ENCODE measurements around the gene MITD1. TPM values are rescaled to one million over a fixed set of nuclear protein-coding genes. Genes with fewer than 3 reads are reported as not detected.
A peak's percentile ranks its signal among the peaks of the same experiment; 100 is the strongest.
"Not testable (repeated sequence)": the region's sequence is repeated elsewhere in the genome, so short reads cannot be mapped to it uniquely, and the experiment has no call there.

MITD1 gene
- 10 to 100 TPM; 68.8 to 69.4 TPM for total RNA-seq

DNA sequence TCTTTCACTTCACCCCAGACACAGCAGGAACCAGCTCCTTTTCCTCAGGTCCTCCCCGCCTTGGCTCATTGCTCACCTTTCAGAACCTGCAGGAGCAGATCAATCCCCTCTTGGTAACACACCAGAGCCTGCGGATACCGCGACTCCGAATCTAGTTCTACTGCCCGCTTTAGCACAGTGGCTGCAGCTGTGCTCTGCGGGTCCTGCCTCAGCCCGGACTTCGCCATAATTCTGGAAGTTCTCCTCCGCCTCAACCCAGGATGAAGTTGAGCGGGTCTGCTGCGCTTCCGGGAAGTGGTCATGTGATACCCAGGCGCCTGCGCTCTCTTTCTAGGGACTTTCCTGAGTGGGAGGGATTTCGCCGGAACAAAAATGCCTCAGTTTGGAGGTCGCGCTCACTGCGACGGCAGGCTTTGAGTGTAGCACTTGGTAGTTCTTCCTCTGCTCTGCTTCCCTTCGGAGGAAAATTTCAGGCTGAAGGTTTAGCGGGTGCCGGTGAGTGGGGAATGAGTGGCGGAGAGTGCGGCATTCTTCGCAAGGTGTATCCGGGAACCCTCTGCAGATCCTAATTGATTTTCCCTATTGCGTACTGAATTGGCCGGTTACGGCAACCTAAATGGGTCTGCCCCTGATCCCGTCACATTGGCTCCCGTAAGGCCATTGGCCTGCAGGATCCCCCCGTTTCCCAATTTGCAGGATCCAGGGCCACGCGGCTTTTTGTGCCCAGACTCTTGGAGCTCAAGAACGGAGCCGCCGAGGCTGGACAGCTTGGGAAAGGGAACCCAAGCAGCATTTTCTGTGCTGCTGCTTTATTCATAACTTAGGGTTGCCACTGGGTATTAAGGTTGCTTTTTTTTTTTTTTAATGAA lies at the start of gene MITD1, which contains the start of gene MRPL30:
Gene MITD1, minus strand, starts transcription at position 304 of the 869 bp plus-strand sequence. Its CDS starts 77 bp downstream, at position 227.
Gene MRPL30, plus strand, starts transcription at position 430 of the 869 bp plus-strand sequence. CDS start 5,020 bp downstream, outside the sequence.
- POLR2A ChIA-PET, result interaction anchor here (0.7 to 2.3 kb wide), 5 partner anchors 23 to 156 kb away, joined by 3 to 15 read pairs (median 6); partner anchors contain the start of genes C2orf15, EIF5B and TXNDC9
- H3K4me1 Mint-ChIP-seq, result peaks cover 37% of the 10 kb centered on the region
- no peaks in the 10 kb centered on the region for H3K9me3 Mint-ChIP-seq
- H3K27ac Mint-ChIP-seq, result peak within 1 kb of the TSS; percentile 92
- H3K4me3 Mint-ChIP-seq, result peak within 1 kb of the TSS; percentile 95
- H3K27me3 Mint-ChIP-seq, result no peaks in the 10 kb centered on the region
- DNase-seq (peak; percentile 87), ATAC-seq (ENCODE audit: low read depth) (peak; percentile 95)
- peaks cover 4% of the 10 kb centered on the region for H3K36me3 Mint-ChIP-seq

DNA sequence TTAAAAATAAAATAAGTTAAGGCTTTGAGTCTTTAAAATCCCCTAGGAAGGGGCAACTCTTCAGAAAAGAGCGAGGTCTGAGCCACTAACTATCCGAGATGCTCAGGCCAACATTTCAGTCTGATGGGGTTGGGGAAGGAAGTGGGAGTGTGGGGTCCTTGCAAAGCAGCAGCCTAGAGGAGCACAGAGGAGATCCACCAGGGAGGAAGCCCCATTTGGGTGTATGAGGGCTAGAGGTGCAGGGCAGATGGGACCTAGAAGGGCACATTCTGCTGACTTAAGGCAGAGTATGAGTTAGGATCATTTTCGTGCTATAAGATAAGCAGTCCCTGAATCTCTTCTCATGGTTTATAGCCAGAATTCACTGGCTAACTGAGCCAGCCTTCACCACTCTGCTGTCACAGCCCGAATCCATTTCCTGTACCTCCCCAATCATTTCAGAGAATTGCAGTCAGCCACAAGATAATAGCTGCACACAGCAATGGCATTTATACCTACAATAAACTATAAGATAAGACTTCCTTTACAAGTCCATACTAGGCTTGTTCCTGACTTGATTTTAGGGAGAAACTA lies 37.2 kb upstream of the MITD1 start:
- Mint-ChIP-seq H3K27me3 (no peaks in the 10 kb centered on the region), H3K9me3 (no peaks in the 10 kb centered on the region), H3K36me3 (peaks cover 9% of the 10 kb centered on the region), H3K4me1 (peaks cover 7% of the 10 kb centered on the region), H3K4me3 (no peak overlapping the region), H3K27ac (no peak overlapping the region)
- ATAC-seq (ENCODE audit: low read depth) (peak; percentile 60), DNase-seq (no peak)
- POLR2A ChIA-PET, result interaction anchor here (0.7 kb wide), 2 partner anchors 9 to 117 kb away, joined by 3 to 11 read pairs; no protein-coding TSS in a partner anchor

DNA sequence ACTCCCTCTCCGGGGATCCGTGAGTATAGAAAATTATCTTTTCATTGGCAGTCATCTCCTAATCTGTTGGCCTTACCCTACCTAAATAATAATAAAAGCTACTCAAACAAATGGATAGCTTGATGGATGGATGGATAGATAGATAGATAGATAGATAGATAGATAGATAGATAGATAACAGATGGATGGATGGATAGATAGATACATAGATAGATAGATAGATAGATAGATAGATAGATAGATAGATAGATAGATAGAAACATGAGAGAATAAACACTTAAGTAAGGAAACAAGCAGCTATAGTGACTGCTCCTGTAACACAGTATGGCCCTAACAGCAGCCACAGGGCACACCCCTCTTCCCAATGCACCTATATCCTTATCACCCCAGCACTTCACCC lies 35.2 kb upstream of the MITD1 start:
- no peaks in the 10 kb centered on the region for H3K9me3 Mint-ChIP-seq
- no peak for ATAC-seq (ENCODE audit: low read depth)
- no peaks in the 10 kb centered on the region for H3K27me3 Mint-ChIP-seq
- no peak overlapping the region for H3K27ac Mint-ChIP-seq
- no peak for DNase-seq
- H3K4me1 Mint-ChIP-seq, result peaks cover 7% of the 10 kb centered on the region
- H3K4me3 Mint-ChIP-seq, result no peak overlapping the region
- H3K36me3 Mint-ChIP-seq, result peaks cover 8% of the 10 kb centered on the region
- POLR2A ChIA-PET, result no interaction called here

DNA sequence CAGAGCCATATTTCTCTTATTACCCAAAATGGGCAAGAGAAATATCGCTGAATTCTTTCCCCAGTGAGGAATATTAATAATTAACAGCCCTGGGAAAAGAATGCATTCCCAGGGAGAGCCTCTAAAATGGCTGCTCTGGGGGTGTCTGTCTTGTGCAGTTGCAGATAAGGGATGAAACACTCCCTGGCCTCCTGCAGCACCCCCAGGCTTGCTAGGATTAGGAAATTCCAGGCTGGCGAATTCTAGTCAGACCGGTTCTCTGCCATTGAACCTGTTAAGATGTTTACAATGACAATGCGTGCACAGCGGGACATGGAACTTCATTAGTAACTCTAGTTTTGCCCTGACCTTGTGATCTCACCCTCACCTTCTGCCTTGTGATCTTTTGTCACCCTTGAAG lies 24.6 kb upstream of the MITD1 start:
- H3K9me3 Mint-ChIP-seq, result peaks cover 10% of the 10 kb centered on the region
- no peaks in the 10 kb centered on the region for H3K27me3 Mint-ChIP-seq
- no peak overlapping the region for H3K27ac Mint-ChIP-seq
- no peak overlapping the region for H3K4me3 Mint-ChIP-seq
- peaks cover 37% of the 10 kb centered on the region for H3K36me3 Mint-ChIP-seq
- POLR2A ChIA-PET, result no interaction called here
- DNase-seq (no peak), ATAC-seq (ENCODE audit: low read depth) (no peak)
- H3K4me1 Mint-ChIP-seq, result peaks cover 6% of the 10 kb centered on the region

DNA sequence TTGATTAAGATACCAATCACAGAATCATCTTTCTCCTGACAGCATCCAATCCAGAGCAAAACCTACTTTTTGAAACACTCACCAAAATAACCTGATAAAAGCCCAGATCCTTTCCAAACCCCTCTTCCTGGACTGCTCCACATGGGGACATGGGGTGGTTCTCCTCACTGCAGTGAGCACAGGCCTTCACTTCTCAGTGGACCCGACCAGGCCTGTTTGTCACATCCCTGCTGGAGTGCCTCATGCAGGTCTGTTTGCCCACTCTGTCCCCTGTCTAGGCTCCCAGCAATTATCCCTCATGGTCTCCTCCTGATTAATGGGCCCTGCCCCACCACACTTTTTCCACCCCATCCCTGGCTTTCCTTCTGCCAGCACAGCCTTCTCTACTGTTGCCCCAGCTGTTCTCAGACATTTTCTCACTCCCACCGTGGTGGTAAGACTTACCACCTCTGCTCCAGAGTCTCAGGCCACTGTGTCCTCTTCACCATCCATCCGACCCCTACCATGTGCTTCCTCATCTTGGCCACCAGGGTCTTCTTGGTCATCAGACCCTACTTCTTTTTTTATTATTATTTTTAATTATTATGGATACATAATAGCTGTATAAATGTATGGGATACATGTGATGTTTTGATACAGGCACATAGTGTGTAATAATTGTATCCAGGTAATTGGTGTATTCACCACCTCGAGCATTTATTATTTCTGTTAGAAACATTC lies 21.3 kb upstream of the MITD1 start:
- peaks cover 7% of the 10 kb centered on the region for H3K9me3 Mint-ChIP-seq
- peaks cover 2% of the 10 kb centered on the region for H3K4me1 Mint-ChIP-seq
- no peaks in the 10 kb centered on the region for H3K27me3 Mint-ChIP-seq
- no peak overlapping the region for H3K27ac Mint-ChIP-seq
- H3K4me3 Mint-ChIP-seq, result no peak overlapping the region
- ATAC-seq (ENCODE audit: low read depth) (no peak), DNase-seq (no peak)
- H3K36me3 Mint-ChIP-seq, result peaks cover 22% of the 10 kb centered on the region
- POLR2A ChIA-PET, result no interaction called here

DNA sequence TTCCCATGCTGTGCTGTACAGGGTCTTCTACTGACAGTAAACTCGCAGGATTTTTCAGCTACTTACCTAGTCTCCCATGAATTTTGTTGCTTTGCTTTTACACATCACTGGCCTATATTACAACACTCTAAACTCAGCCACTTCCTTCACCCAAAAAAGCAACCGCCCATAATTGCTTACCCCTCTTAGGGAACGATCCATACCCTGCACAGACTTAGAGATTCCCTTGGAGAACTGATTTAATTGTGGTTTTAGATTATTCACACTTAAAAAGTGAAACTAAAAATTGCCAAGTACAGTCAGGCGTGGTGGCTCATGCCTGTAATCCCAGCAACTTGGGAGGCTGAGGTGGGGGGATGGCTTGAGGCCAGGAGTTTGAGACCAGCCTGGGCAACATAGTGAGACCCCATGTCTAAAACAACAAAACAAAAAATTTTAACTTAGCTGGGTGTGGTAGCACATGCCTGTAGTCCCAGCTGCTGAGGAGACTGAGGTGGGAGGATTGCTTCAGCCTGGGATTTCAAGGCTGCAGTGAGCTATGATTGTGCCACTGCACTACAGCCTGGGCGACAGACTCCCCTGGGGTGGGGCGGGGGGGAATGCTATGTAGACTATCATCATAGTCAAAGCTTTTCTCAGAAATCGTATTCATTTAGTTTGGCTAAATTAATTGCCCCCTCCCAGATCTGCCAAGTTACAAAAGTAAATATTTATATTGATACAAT lies 19.4 kb upstream of the MITD1 start:
- POLR2A ChIA-PET, result no interaction called here
- H3K36me3 Mint-ChIP-seq, result peaks cover 14% of the 10 kb centered on the region
- H3K9me3 Mint-ChIP-seq, result no peaks in the 10 kb centered on the region
- ATAC-seq (ENCODE audit: low read depth), result no peak
- H3K4me3 Mint-ChIP-seq, result no peak overlapping the region
- H3K4me1 Mint-ChIP-seq, result peaks cover 2% of the 10 kb centered on the region
- H3K27me3 Mint-ChIP-seq, result no peaks in the 10 kb centered on the region
- DNase-seq, result no peak
- no peak overlapping the region for H3K27ac Mint-ChIP-seq

DNA sequence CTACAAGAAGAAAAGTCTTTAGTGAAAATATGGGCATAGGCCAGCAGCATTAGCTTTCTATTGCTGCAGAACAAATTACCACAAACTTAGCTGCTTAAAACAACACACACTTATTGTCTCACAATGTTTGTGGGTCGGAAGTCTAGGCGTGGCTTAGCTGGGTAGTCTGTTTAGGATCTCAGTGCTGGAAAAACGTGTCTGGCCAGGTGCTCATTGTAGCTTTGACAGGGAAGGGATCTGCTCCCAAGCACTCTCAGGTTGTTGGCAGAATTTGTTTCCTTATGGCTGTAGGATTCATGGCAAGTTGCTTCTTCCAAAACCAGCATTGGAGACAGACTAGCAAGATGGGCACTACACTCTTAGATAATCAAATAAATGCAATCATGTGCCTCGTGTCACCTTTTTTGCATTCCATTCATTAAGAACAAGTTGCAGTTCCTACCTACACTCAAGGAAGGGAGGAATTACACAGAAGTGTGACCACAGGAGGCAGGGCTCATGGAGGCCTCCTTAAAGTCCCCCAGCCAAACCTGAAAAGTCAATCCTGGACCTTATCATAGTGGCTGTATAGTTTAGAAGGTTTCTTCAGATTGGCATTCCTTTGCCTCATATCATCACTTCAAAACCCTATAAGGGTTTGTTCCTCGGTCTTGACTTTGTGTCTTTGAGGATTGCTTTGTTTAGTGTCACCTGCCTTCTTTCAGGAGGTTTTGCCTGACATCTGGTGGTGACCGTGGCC lies 17.4 kb upstream of the MITD1 start:
- Mint-ChIP-seq H3K9me3 (no peaks in the 10 kb centered on the region), H3K27me3 (no peaks in the 10 kb centered on the region), H3K36me3 (peaks cover 12% of the 10 kb centered on the region), H3K4me1 (peaks cover 2% of the 10 kb centered on the region), H3K27ac (no peak overlapping the region), H3K4me3 (no peak overlapping the region)
- DNase-seq, result no peak
- POLR2A ChIA-PET, result no interaction called here
- no peak for ATAC-seq (ENCODE audit: low read depth)

DNA sequence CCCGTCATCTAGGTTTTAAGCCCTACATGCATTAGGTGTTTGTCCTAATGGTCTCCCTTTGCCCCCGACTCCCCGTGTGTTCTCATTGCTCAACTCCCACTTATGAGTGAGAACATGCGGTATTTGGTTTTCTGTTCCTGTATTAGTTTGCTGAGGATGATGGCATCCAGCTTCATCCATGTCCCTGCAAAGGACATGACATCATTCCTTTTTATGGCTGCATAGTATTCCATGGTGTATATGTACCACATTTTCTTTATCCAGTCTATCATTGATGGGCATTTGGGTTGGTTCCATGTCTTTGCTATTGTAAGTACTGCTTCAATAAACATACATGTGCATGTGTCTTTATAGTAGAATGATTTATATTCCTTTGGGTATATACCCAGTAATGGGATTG lies 11.5 kb upstream of the MITD1 start:
- H3K4me1 Mint-ChIP-seq; DNase-seq; H3K9me3 Mint-ChIP-seq; H3K4me3 Mint-ChIP-seq; H3K27me3 Mint-ChIP-seq; ATAC-seq (ENCODE audit: low read depth); POLR2A ChIA-PET; H3K27ac Mint-ChIP-seq: not testable (repeated sequence)
- peaks cover 33% of the 10 kb centered on the region for H3K36me3 Mint-ChIP-seq

DNA sequence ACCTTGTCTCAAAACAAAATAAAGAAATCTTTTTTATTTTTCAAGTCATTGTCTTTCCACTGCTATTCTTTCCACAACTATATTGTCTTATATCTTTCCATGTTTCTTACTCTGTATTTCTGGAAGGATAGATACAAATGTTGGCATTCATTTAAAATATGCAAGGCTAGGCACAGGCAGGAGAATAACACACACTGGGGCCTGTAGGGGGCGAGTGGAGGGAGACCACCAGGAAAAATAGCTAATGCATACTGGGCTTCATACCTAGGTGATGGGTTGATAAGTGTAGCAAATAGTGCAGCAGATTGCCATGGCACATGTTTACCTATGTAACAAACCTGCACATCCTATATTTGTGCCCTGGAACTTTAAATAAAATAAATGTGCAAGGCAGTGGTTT lies 9.7 kb upstream of the MITD1 start:
- ATAC-seq (ENCODE audit: low read depth) (no peak), DNase-seq (no peak)
- Mint-ChIP-seq H3K4me3 (no peak overlapping the region), H3K4me1 (peaks cover 11% of the 10 kb centered on the region), H3K9me3 (no peaks in the 10 kb centered on the region), H3K27me3 (no peaks in the 10 kb centered on the region), H3K36me3 (peaks cover 35% of the 10 kb centered on the region), H3K27ac (no peak overlapping the region)
- POLR2A ChIA-PET, result no interaction called here

DNA sequence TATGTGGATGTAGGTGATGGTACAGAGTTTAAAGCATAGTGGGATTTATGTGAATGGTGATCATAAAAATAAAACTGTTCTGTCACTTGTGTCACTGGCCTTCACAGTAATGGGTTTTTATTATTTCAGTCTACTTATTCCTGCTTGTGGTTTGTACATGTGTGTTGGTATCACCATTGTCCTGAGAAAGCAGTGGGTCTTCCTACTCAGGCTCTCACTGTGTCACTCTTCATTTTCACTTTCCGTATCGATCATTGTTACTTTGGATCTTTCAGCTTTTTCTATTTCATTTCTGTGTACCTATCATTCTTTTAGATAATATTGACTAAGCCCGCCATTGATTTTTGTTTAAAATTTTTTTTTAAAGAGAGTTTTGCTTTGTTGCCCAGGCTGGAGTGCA lies 7.5 kb upstream of the MITD1 start:
- H3K9me3 Mint-ChIP-seq, result no peaks in the 10 kb centered on the region
- ATAC-seq (ENCODE audit: low read depth), result no peak
- POLR2A ChIA-PET, result no interaction called here
- no peak for DNase-seq
- H3K4me3 Mint-ChIP-seq, result no peak overlapping the region
- peaks cover 18% of the 10 kb centered on the region for H3K4me1 Mint-ChIP-seq
- no peaks in the 10 kb centered on the region for H3K27me3 Mint-ChIP-seq
- H3K27ac Mint-ChIP-seq, result no peak overlapping the region
- H3K36me3 Mint-ChIP-seq, result peaks cover 31% of the 10 kb centered on the region

DNA sequence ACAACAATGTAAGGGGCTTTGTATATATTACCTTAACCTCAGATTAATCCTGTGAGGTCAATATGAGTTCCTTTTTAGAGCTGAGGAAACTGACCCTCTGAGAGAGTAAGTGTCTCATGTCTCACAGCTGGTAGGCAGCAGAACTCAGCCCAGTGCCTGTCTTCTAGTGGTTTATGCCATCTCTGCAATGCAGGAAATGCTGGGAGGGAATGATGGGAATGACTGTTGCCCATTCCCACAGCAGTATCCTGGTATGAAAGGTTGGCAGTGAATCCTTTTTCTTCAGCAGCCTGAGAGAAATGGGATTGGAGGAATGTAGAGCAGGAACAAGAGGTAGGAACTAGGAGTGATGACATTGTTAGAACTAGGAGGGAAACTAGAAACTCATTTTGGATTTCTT lies 6.2 kb upstream of the MITD1 start:
- no peak overlapping the region for H3K27ac Mint-ChIP-seq
- H3K36me3 Mint-ChIP-seq, result peaks cover 21% of the 10 kb centered on the region

DNA sequence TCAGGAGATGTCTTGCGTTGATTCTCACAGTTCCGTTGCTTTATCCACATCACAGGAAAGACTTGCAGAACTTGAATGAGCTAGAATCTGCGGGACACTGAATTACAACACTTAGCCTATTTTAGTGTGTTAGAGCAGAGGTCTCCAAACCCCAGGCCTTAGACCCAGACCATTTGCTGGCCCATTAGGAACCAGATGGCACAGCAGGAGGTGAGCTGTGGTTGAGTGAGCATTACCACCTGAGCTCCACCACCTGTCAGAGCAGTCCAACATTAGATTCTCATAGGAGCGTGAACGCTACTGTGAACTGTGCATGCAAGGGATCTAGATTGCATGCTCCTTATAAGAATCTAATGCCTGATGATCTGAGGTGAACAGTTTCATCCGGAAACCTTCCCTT lies 4.0 kb upstream of the MITD1 start:
- H3K36me3 Mint-ChIP-seq, result peaks cover 10% of the 10 kb centered on the region
- H3K4me3 Mint-ChIP-seq, result no peak overlapping the region
- H3K4me1 Mint-ChIP-seq, result peaks cover 24% of the 10 kb centered on the region
- H3K9me3 Mint-ChIP-seq, result no peaks in the 10 kb centered on the region
- no peaks in the 10 kb centered on the region for H3K27me3 Mint-ChIP-seq
- POLR2A ChIA-PET, result interaction anchor here (1.2 kb wide), 1 partner anchor 139 kb away, joined by 3 read pairs; no protein-coding TSS in a partner anchor
- ATAC-seq (ENCODE audit: low read depth) (no peak), DNase-seq (no peak)
- no peak overlapping the region for H3K27ac Mint-ChIP-seq

More for the DNA sequence above, 6.2 kb upstream of the MITD1 start:
- peaks cover 22% of the 10 kb centered on the region for H3K4me1 Mint-ChIP-seq
- no peak overlapping the region for H3K4me3 Mint-ChIP-seq
- ATAC-seq (ENCODE audit: low read depth) (no peak), DNase-seq (no peak)
- no peaks in the 10 kb centered on the region for H3K9me3 Mint-ChIP-seq
- H3K27me3 Mint-ChIP-seq, result no peaks in the 10 kb centered on the region
- POLR2A ChIA-PET, result no interaction called here
